GM13977 (cell line): ENCODE data around the gene ATP4B.

Experiments used
- DNase-seq: peaks from one replicate; pipeline ENCODE4 v3.0.0; 2012; ENCODE audit warnings: low spot score
- in situ Hi-C: fragments of 300-500 bp; cut with MboI; formaldehyde crosslinking; loops from one replicate; pipeline ENCODE4 v1.12.0; 2022; ENCODE audit warnings: low sequenced_read_pairs, low pct_unique_long_range_greater_than_20kb, mixed read lengths, inconsistent platforms; ENCODE audit not compliant: unreplicated experiment
- TF ChIP-seq, protein P1 (sequence below): IDR thresholded peaks from 2 replicates; pipeline ENCODE4 v1.5.1; 2012; ENCODE audit warnings: mild to moderate bottlenecking, control low read depth; ENCODE audit not compliant: insufficient read depth; ENCODE audit errors: extremely low read depth, missing control alignments

Gene ATP4B

DNA sequence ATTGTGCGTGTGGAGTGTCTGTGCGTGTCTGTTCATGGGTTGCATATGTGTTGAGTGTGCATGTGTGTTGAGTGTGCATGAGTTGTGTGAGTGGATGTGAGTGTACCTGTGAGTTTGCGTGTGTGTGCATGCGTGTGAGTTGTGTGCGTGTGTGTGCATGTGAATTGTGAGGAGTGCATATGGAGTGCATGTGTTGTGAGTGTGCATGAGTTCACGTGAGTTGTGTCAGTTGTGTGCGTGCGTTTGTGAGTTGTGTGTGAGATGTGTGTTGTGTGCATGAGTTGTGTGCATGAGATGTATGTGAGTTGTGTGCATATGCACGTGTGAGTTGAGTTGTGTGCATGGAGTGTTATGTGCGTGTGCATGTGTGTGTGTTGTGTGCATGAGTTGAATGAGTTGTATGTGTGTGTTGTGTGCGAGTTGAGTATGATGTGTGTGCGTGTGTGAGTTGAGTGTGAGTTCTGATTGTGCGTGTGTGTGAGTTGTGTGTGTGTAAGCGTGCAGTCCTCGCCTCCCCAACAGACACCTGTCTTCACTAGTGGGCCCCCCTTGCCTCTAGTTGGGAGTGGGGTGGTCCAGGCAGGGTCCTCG is 44.1 kb downstream of the ATP4B start:
- in situ Hi-C loops = no loop called here
- TF ChIP-seq, protein P1, sequence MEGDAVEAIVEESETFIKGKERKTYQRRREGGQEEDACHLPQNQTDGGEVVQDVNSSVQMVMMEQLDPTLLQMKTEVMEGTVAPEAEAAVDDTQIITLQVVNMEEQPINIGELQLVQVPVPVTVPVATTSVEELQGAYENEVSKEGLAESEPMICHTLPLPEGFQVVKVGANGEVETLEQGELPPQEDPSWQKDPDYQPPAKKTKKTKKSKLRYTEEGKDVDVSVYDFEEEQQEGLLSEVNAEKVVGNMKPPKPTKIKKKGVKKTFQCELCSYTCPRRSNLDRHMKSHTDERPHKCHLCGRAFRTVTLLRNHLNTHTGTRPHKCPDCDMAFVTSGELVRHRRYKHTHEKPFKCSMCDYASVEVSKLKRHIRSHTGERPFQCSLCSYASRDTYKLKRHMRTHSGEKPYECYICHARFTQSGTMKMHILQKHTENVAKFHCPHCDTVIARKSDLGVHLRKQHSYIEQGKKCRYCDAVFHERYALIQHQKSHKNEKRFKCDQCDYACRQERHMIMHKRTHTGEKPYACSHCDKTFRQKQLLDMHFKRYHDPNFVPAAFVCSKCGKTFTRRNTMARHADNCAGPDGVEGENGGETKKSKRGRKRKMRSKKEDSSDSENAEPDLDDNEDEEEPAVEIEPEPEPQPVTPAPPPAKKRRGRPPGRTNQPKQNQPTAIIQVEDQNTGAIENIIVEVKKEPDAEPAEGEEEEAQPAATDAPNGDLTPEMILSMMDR = no peak
- DNase-seq = no peak

- no peak for DNase-seq
- in situ Hi-C loops = no loop called here
- TF ChIP-seq, protein P1 = no peak
Observed at GRCh38 chr13:113612607-113613006, 45.4 kb downstream of the ATP4B start.

GRCh38 chr13:113611996-113612395 is 46.0 kb downstream of the ATP4B start:
- TF ChIP-seq, protein P1 = no peak
- in situ Hi-C loops = no loop called here
- DNase-seq = no peak

- in situ Hi-C loops = no loop called here
- TF ChIP-seq, protein P1 = no peak
- no peak for DNase-seq
Observed at GRCh38 chr13:113610266-113610665, 47.7 kb downstream of the ATP4B start.

GRCh38 chr13:113609616-113610015 is 48.4 kb downstream of the ATP4B start:
- DNase-seq = no peak
- in situ Hi-C loops = no loop called here
- TF ChIP-seq, protein P1 = no peak

GRCh38 chr13:113608967-113609533 is 48.9 kb downstream of the ATP4B start:
- no peak for DNase-seq
- TF ChIP-seq, protein P1 = no peak
- in situ Hi-C loops = no loop called here
